DMS153 treated with DMSO at 0.1 percent for 48 hours (cell line): ENCODE measurements around the gene MFAP2.

Source experiments
- DNase-seq: peaks from one replicate; lab custom pipeline; 2025; ENCODE audit not compliant: unreplicated experiment; lab: John Stamatoyannopoulos, UW

Gene MFAP2

GRCh38 chr1:16980473-16981268 lies at the start of gene MFAP2:
Gene MFAP2 (minus strand): TSS chr1:16980620. CDS start chr1:16978273, 2,347 bp downstream.
- DNase-seq, result no peak

GRCh38 chr1:17030206-17030605 lies 49.8 kb upstream of the MFAP2 start:
- DNase-seq, result no peak

- DNase-seq, result no peak
Measured at GRCh38 chr1:17028662-17029188, 48.3 kb upstream of the MFAP2 start.

GRCh38 chr1:17027900-17028299 lies 47.5 kb upstream of the MFAP2 start:
- DNase-seq, result no peak

- DNase-seq, result no peak
Measured at GRCh38 chr1:17027403-17027802, 47.0 kb upstream of the MFAP2 start.

- DNase-seq, result no peak
Measured at GRCh38 chr1:17024721-17025120, 44.3 kb upstream of the MFAP2 start.

GRCh38 chr1:17023573-17023972 lies 43.2 kb upstream of the MFAP2 start:
- no peak for DNase-seq

GRCh38 chr1:17023102-17023501 lies 42.7 kb upstream of the MFAP2 start:
- DNase-seq, result no peak

- no peak for DNase-seq
Measured at GRCh38 chr1:17021896-17022295, 41.5 kb upstream of the MFAP2 start.

GRCh38 chr1:17020502-17020901 lies 40.1 kb upstream of the MFAP2 start:
- no peak for DNase-seq

GRCh38 chr1:17018849-17019248 lies 38.4 kb upstream of the MFAP2 start:
- DNase-seq, result no peak

GRCh38 chr1:17017435-17017834 lies 37.0 kb upstream of the MFAP2 start:
- DNase-seq, result no peak

- no peak for DNase-seq
Measured at GRCh38 chr1:17016317-17016661, 35.9 kb upstream of the MFAP2 start.

GRCh38 chr1:17014671-17015567 lies 34.5 kb upstream of the MFAP2 start:
- no peak for DNase-seq

GRCh38 chr1:17013491-17014320 lies 33.3 kb upstream of the MFAP2 start:
- DNase-seq, result no peak

- DNase-seq, result no peak
Measured at GRCh38 chr1:17012775-17013490, 32.5 kb upstream of the MFAP2 start.

GRCh38 chr1:17011439-17012307 lies 31.3 kb upstream of the MFAP2 start, which contains the start of gene ATP13A2:
Gene ATP13A2 (minus strand): TSS chr1:17011928. CDS start chr1:17011738, 190 bp downstream.
- peak; percentile 70 for DNase-seq

- DNase-seq, result no peak
Measured at GRCh38 chr1:17011092-17011438, 30.6 kb upstream of the MFAP2 start.

- no peak for DNase-seq
Measured at GRCh38 chr1:17009706-17010105, 29.3 kb upstream of the MFAP2 start.
